IMR-90 (cell line): Measurements from ENCODE around the gene ZNF423.

Experiments
- CHD1 ChIP-seq: IDR thresholded peaks from 2 replicates; pipeline ENCODE4 v1.6.1; 2012; ENCODE audit warnings: low read depth, low read length, improper control_type of control experiment
- CTCF ChIP-seq: conservative IDR thresholded peaks from 2 replicates; pipeline ENCODE4 v1.5.1; 2012; ENCODE audit warnings: mild to moderate bottlenecking, low read depth, low read length, improper control_type of control experiment
- ELK1 ChIP-seq: fragments of 150-350 bp; IDR thresholded peaks from 2 replicates; pipeline ENCODE4 v1.6.1; 2016; ENCODE audit warnings: low read depth, mild to moderate bottlenecking, low read length, moderate library complexity, borderline replicate concordance
- FOS ChIP-seq: fragments of 150-350 bp; IDR thresholded peaks from 2 replicates; pipeline ENCODE4 v1.6.1; 2016; ENCODE audit warnings: low read depth, low read length
- MAFK ChIP-seq: IDR thresholded peaks from 2 replicates; pipeline ENCODE4 v1.6.1; 2012; ENCODE audit warnings: low read depth, low read length, improper control_type of control experiment
- NFE2L2 ChIP-seq: fragments of 150-350 bp; IDR thresholded peaks from 2 replicates; pipeline ENCODE4 v1.6.1; 2016; ENCODE audit warnings: low read depth, mild to moderate bottlenecking, low read length
- POLR2A ChIP-seq: IDR thresholded peaks from 2 replicates; pipeline ENCODE4 v1.6.1; 2012; ENCODE audit warnings: mild to moderate bottlenecking, low read depth, low read length
- RAD21 ChIP-seq: IDR thresholded peaks from 2 replicates; pipeline ENCODE4 v1.6.1; 2012; ENCODE audit warnings: low read length, improper control_type of control experiment
- RFX5 ChIP-seq: IDR thresholded peaks from 2 replicates; pipeline ENCODE4 v1.8.0; 2012; ENCODE audit warnings: low read depth, mild to moderate bottlenecking, low read length, moderate library complexity
- SMC3 ChIP-seq: fragments of 150-350 bp; IDR thresholded peaks from 2 replicates; pipeline ENCODE4 v1.6.1; 2016; ENCODE audit warnings: low read depth, mild to moderate bottlenecking, antibody characterized with exemption, low read length, moderate library complexity

GRCh38 chr16:49578435-49579024, 277.4 kb downstream of the ZNF423 start:
- TF ChIP-seq SMC3 (no peak), POLR2A (no peak), CTCF (no peak), MAFK (no peak), FOS (no peak), NFE2L2 (no peak), RFX5 (no peak), RAD21 (no peak), ELK1 (no peak), CHD1 (no peak)
